GM19239 (cell line): ENCODE measurements around the gene ACHE.

Source experiments
- DNase-seq: peaks from one replicate; pipeline ENCODE4 v3.0.0; 2011; ENCODE audit warnings: low spot score; ENCODE audit not compliant: insufficient read length
- FAIRE-seq: peaks from 2 replicates; lab custom pipeline; 2011; peaks lifted over from hg19 to GRCh38; lab: Jason Lieb, UNC

ACHE gene

GRCh38 chr7:100897772-100898454 lies 2.2 kb upstream of the ACHE start:
- FAIRE-seq (no peak), DNase-seq (no peak)

GRCh38 chr7:100896732-100897608 lies 1.3 kb upstream of the ACHE start:
- DNase-seq, result peak; percentile 66
- no peak for FAIRE-seq

- no peak for DNase-seq
- FAIRE-seq, result no peak
Observed at GRCh38 chr7:100895956-100896731, 456 bp upstream of the ACHE start.

- DNase-seq (no peak), FAIRE-seq (peak; percentile 66)
Observed at GRCh38 chr7:100894860-100895700, 608 bp downstream of the ACHE start.

GRCh38 chr7:100893910-100894721 lies 1.6 kb downstream of the ACHE start:
- FAIRE-seq, result no peak
- no peak for DNase-seq

- no peak for FAIRE-seq
Observed at GRCh38 chr7:100893318-100893895, 2.3 kb downstream of the ACHE start.

GRCh38 chr7:100892364-100893317 lies 3.0 kb downstream of the ACHE start:
- FAIRE-seq, result no peak

More at GRCh38 chr7:100893318-100893895, 2.3 kb downstream of the ACHE start:
- no peak for DNase-seq

GRCh38 chr7:100891568-100892247 lies 4.0 kb downstream of the ACHE start:
- FAIRE-seq (no peak), DNase-seq (no peak)

More at GRCh38 chr7:100892364-100893317, 3.0 kb downstream of the ACHE start:
- no peak for DNase-seq

- FAIRE-seq (peak; percentile 21), DNase-seq (no peak)
Observed at GRCh38 chr7:100890653-100891567, 4.8 kb downstream of the ACHE start.

GRCh38 chr7:100888988-100889750 lies 6.5 kb downstream of the ACHE start, which contains the start of gene UFSP1:
Gene UFSP1, minus strand, starts transcription at chr7:100889715. Its CDS starts 444 bp downstream, at chr7:100889271.
- FAIRE-seq, result peak; percentile 11

GRCh38 chr7:100888291-100888987 lies 7.2 kb downstream of the ACHE start:
- DNase-seq, result no peak
- FAIRE-seq, result peak; percentile 62

More at GRCh38 chr7:100888988-100889750, 6.5 kb downstream of the ACHE start, which contains the start of gene UFSP1:
- no peak for DNase-seq

- DNase-seq (peak; percentile 93), FAIRE-seq (peak; percentile 98)
Observed at GRCh38 chr7:100887516-100888290, 8.0 kb downstream of the ACHE start.

GRCh38 chr7:100886936-100887515 lies 8.7 kb downstream of the ACHE start:
- DNase-seq (no peak), FAIRE-seq (no peak)
